K562 (cell line): Measurements from ENCODE around the gene RHOB. TPM values are rescaled to one million over a fixed set of nuclear protein-coding genes. Genes with fewer than 3 reads are reported as not detected.

Source experiments
- FOXJ2 ChIP-seq: fragments of 200-800 bp; sonication (Bioruptor generic); IDR thresholded peaks from 2 replicates; pipeline ENCODE4 v1.6.1; 2016; ENCODE audit warnings: missing genetic modification characterization, missing compliant biosample characterization
- FOXP4 ChIP-seq: sonication (generic); formaldehyde crosslinking; IDR thresholded peaks from 2 replicates; pipeline ENCODE4 v1.8.0; 2022; ENCODE audit warnings: mild to moderate bottlenecking, missing genetic modification reagents, borderline replicate concordance
- JUND ChIP-seq, 2 experiments: IDR thresholded peaks; 2 replicates in 1 of 2; 3 replicates in 1 of 2; pipeline ENCODE4 v1.6.1; 2011; ENCODE audit warnings: borderline replicate concordance in 2 of 2, low read depth in 2 of 2, low read length in 2 of 2, improper control_type of control experiment in 1 of 2, missing biosample characterization in 1 of 2, missing genetic modification characterization in 1 of 2, missing genetic modification reagents in 1 of 2
- MAFF ChIP-seq: IDR thresholded peaks from 2 replicates; pipeline ENCODE4 v1.6.1; 2012; ENCODE audit warnings: low read length, improper control_type of control experiment
- PCBP2 ChIP-seq: fragments of 200-400 bp; formaldehyde crosslinking; IDR thresholded peaks from 2 replicates; pipeline ENCODE4 v1.6.1; 2018; ENCODE audit warnings: low read length, low read depth, mild to moderate bottlenecking, moderate library complexity; ENCODE audit not compliant: poor library complexity, severe bottlenecking
- RBM14 ChIP-seq: fragments of 200-400 bp; formaldehyde crosslinking; IDR thresholded peaks from 2 replicates; pipeline ENCODE4 v1.6.1; 2018; ENCODE audit warnings: low read depth, mild to moderate bottlenecking, low read length, moderate library complexity, borderline replicate concordance; ENCODE audit not compliant: insufficient read depth
- SIN3A ChIP-seq, 2 experiments: fragments of 150-350 bp in 1 of 2; IDR thresholded peaks; 2 replicates each; pipeline ENCODE4 v1.6.1; 2011 to 2016; ENCODE audit warnings: borderline replicate concordance in 2 of 2, low read depth in 2 of 2, low read length in 2 of 2, mild to moderate bottlenecking in 2 of 2, moderate library complexity in 2 of 2; ENCODE audit not compliant: control insufficient read depth in 1 of 2
- STAT6 ChIP-seq: sonication (generic); formaldehyde crosslinking; IDR thresholded peaks from 2 replicates; pipeline ENCODE4 v1.8.1; 2023; ENCODE audit warnings: mild to moderate bottlenecking, missing genetic modification reagents
- XRCC5 ChIP-seq: fragments of 200-400 bp; formaldehyde crosslinking; IDR thresholded peaks from 2 replicates; pipeline ENCODE4 v1.6.1; 2017; ENCODE audit warnings: low read depth, mild to moderate bottlenecking, low read length
- ZFP36 ChIP-seq: fragments of 150-350 bp; IDR thresholded peaks from 2 replicates; pipeline ENCODE4 v1.6.1; 2018; ENCODE audit warnings: low read length, low read depth; ENCODE audit not compliant: partially characterized antibody
- ZNF143 ChIP-seq: sonication (generic); formaldehyde crosslinking; IDR thresholded peaks from 2 replicates; pipeline ENCODE4 v1.9.0; 2022; ENCODE audit warnings: mild to moderate bottlenecking, missing genetic modification reagents
- ZNF507 ChIP-seq: conservative IDR thresholded peaks from 2 replicates; pipeline ENCODE4 v1.6.1; 2017; ENCODE audit warnings: missing genetic modification characterization, missing compliant biosample characterization
- polyA plus RNA-seq, 8 experiments: library from polyadenylated mRNA; depleted of rRNA in 4 of 8; stranded (reverse) in 5 of 8; unstranded in 3 of 8; fragments of >200 nt; fragmentation: Nextera tagmentation in 2 of 8; fragmentation: Illumina TruSeq in 1 of 8; extraction: Ambion mirVana in 2 of 8; extraction: Trizol in 1 of 8; gene quantifications; 2 replicates each; pipeline versions ENCODE4 v1.2.1 to v1.2.3, GENCODE V29; 2011 to 2014; ENCODE audit warnings: inconsistent platforms in 1 of 8, missing spikeins in 1 of 8
- total RNA-seq, 7 experiments: library from RNA; depleted of rRNA in 6 of 7; stranded (reverse); fragments of >200 nt in 6 of 7; fragmentation: Illumina TruSeq in 2 of 7; extraction: Trizol in 2 of 7; gene quantifications; 2 replicates each; pipeline versions ENCODE4 v1.2.1 to v1.2.3, GENCODE V29; 2011 to 2021; ENCODE audit warnings: low replicate concordance in 1 of 7
- TF ChIP-seq, protein P1 (sequence below): fragments of 200-800 bp; sonication (Bioruptor generic); IDR thresholded peaks from 2 replicates; pipeline ENCODE4 v1.6.1; 2017; ENCODE audit warnings: missing genetic modification characterization, missing compliant biosample characterization

The RHOB gene
- total and polyA plus RNA-seq, 9 of the 15 experiments (the other 6 are each of a cell fraction or from before 2014, with no cell fraction given) = 0.07 to 4.8 (median 1.1) TPM

DNA sequence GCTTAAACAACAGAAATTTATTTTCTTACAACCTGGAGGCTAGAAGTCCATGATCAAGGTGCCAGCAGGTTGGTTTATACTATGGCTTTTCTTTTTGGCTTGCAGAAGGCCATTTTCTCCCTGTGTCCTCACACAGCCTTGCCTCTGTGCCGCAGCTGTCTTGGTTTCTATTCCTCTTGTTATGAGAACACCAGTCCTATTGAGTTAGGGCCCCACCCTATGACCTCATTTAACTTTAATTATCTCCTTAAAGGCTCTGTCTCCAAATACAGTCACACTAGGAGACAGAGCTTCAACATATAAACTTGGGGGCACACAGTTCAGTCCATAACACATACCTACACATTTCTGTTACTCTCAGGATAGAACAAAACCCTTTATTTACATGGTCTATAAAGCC, 17.3 kb upstream of the RHOB start (continued):
- TF ChIP-seq FOXP4 (CRISPR knock-in tag) (no peak), XRCC5 (no peak), SIN3A (IDR thresholded peaks at IDR 0.05; ENCODE audit: borderline replicate concordance in 2 of 2, control insufficient read depth in 1 of 2, low read depth in 2 of 2, low read length in 2 of 2) (no peak), ZNF507 (tag) (no peak), RBM14 (no peak), ZFP36 (no peak), JUND (IDR thresholded peaks at IDR 0.05; ENCODE audit: borderline replicate concordance, low read depth, low read length) (no peak), JUND (tag; IDR thresholded peaks at IDR 0.05; ENCODE audit: borderline replicate concordance, low read depth, low read length) (peak; percentile 27; the same call in 1 of the 3 replicates), MAFF (no peak), ZNF143 (no peak), FOXJ2 (tag) (no peak), PCBP2 (no peak), STAT6 (CRISPR knock-in tag) (no peak)
- TF ChIP-seq, protein P1, sequence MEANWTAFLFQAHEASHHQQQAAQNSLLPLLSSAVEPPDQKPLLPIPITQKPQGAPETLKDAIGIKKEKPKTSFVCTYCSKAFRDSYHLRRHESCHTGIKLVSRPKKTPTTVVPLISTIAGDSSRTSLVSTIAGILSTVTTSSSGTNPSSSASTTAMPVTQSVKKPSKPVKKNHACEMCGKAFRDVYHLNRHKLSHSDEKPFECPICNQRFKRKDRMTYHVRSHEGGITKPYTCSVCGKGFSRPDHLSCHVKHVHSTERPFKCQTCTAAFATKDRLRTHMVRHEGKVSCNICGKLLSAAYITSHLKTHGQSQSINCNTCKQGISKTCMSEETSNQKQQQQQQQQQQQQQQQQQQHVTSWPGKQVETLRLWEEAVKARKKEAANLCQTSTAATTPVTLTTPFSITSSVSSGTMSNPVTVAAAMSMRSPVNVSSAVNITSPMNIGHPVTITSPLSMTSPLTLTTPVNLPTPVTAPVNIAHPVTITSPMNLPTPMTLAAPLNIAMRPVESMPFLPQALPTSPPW = 0 out of 2 replicates have a peak, but pooled peaks have one; percentile 12
